GM19372 (cell line): ENCODE results near the gene DDC.
"Not testable (repeated sequence)": the region's sequence is repeated elsewhere in the genome, so short reads cannot be mapped to it uniquely, and the experiment has no call there.

Experiments
- ATAC-seq: cut with Tn5 transposase; IDR thresholded peaks from one replicate; pipeline ENCODE4 v1.9.1; 2021; ENCODE audit warnings: mild to moderate bottlenecking, low read depth, moderate library complexity; ENCODE audit not compliant: unreplicated experiment

The DDC gene

GRCh38 chr7:50590535-50590934 lies 25.3 kb upstream of the DDC start:
- no peak for ATAC-seq

- ATAC-seq = no peak
These were observed 24.2 kb upstream of the DDC start for GRCh38 chr7:50589364-50589763.

- ATAC-seq = no peak
These were observed 23.7 kb upstream of the DDC start for GRCh38 chr7:50588937-50589336.

- ATAC-seq = no peak
These were observed 22.5 kb upstream of the DDC start for GRCh38 chr7:50587737-50588136.

GRCh38 chr7:50584793-50585408 lies 19.7 kb upstream of the DDC start:
- no peak for ATAC-seq

- no peak for ATAC-seq
These were observed 19.2 kb upstream of the DDC start for GRCh38 chr7:50584386-50584785.

- ATAC-seq = not testable (repeated sequence)
These were observed 18.1 kb upstream of the DDC start for GRCh38 chr7:50583295-50583694.

- ATAC-seq = not testable (repeated sequence)
These were observed 17.1 kb upstream of the DDC start for GRCh38 chr7:50582271-50582670.

GRCh38 chr7:50580666-50581065 lies 15.5 kb upstream of the DDC start:
- not testable (repeated sequence) for ATAC-seq

GRCh38 chr7:50580057-50580456 lies 14.9 kb upstream of the DDC start:
- ATAC-seq = no peak

GRCh38 chr7:50578105-50578504 lies 12.9 kb upstream of the DDC start:
- not testable (repeated sequence) for ATAC-seq

GRCh38 chr7:50577569-50577968 lies 12.4 kb upstream of the DDC start:
- ATAC-seq = no peak

GRCh38 chr7:50576388-50576787 lies 11.2 kb upstream of the DDC start:
- ATAC-seq = not testable (repeated sequence)

- ATAC-seq = no peak
These were observed 2.6 kb upstream of the DDC start for GRCh38 chr7:50567715-50568261.

- ATAC-seq = no peak
These were observed 772 bp upstream of the DDC start for GRCh38 chr7:50565977-50566376.

GRCh38 chr7:50565559-50565916 lies 333 bp upstream of the DDC start:
- ATAC-seq = no peak

GRCh38 chr7:50564171-50564570 lies 1.0 kb downstream of the DDC start:
- ATAC-seq = no peak

GRCh38 chr7:50562136-50562535 lies 3.1 kb downstream of the DDC start:
- ATAC-seq = no peak

GRCh38 chr7:50560865-50561351 lies 4.3 kb downstream of the DDC start:
- ATAC-seq = no peak

GRCh38 chr7:50559881-50560280 lies 5.3 kb downstream of the DDC start:
- no peak for ATAC-seq

- no peak for ATAC-seq
These were observed 6.7 kb downstream of the DDC start for GRCh38 chr7:50558294-50559053.

- ATAC-seq = no peak
These were observed 8.1 kb downstream of the DDC start for GRCh38 chr7:50557099-50557498.
